ENCODE results near the gene MAZ. TPM values are rescaled to one million over a fixed set of nuclear protein-coding genes. Genes with fewer than 3 reads are reported as not detected.

The MAZ gene
- total RNA-seq, 1 experiment from 2014 or later, result 256 TPM

DNA sequence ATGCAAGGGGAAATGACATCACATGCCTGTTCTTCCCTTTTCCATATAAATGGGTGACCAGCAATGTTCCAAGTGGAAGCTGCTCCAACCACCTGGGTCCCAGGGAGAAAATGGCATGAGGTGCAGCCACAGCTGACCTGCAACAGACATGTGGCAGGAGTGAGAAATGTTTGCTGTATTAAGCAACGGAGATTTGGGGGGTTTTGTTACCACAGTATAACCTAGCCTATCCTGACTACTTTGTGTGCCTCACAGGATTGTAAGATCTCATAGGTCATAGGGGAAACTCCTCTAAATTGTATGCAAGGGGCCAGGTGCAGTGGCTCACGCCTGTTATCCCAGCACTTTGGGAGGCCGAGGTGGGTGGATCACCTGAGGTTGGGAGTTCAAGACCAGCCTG, 44.7 kb downstream of the MAZ start (continued):
- TF ChIP-seq, protein P1, sequence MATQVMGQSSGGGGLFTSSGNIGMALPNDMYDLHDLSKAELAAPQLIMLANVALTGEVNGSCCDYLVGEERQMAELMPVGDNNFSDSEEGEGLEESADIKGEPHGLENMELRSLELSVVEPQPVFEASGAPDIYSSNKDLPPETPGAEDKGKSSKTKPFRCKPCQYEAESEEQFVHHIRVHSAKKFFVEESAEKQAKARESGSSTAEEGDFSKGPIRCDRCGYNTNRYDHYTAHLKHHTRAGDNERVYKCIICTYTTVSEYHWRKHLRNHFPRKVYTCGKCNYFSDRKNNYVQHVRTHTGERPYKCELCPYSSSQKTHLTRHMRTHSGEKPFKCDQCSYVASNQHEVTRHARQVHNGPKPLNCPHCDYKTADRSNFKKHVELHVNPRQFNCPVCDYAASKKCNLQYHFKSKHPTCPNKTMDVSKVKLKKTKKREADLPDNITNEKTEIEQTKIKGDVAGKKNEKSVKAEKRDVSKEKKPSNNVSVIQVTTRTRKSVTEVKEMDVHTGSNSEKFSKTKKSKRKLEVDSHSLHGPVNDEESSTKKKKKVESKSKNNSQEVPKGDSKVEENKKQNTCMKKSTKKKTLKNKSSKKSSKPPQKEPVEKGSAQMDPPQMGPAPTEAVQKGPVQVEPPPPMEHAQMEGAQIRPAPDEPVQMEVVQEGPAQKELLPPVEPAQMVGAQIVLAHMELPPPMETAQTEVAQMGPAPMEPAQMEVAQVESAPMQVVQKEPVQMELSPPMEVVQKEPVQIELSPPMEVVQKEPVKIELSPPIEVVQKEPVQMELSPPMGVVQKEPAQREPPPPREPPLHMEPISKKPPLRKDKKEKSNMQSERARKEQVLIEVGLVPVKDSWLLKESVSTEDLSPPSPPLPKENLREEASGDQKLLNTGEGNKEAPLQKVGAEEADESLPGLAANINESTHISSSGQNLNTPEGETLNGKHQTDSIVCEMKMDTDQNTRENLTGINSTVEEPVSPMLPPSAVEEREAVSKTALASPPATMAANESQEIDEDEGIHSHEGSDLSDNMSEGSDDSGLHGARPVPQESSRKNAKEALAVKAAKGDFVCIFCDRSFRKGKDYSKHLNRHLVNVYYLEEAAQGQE (IDR thresholded peaks at IDR 0.05; ENCODE audit: low read depth), result no peak
- no peak for TF ChIP-seq POLR2A (IDR thresholded peaks at IDR 0.05; ENCODE audit: borderline replicate concordance, extremely low read depth, insufficient read depth, insufficient read length)

DNA sequence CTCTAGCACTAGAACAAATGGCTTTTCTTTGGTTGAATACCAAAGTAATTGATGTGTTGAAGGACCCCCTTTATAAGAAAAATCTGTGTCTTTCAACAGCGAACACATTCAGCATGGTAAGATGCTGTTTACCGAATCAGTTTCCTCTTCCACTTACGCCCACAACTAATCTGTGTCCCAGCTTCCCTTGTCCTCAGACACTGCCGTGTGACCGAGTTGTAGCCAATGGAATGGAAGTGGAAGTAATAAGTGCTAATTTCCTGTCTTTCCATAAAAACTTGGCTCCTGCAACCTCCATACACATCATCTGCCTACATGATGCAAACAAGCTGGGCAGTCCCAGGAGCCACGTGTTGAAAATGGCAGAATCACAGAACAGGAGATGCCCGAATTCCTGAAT, 46.3 kb downstream of the MAZ start:
- Histone ChIP-seq H4K20me1 (ENCODE audit: insufficient read depth) (no peaks in the 10 kb centered on the region), H3K27me3 (ENCODE audit: insufficient read depth, low read length) (no peaks in the 10 kb centered on the region), H2AFZ (ENCODE audit: low read depth, low read length, poor library complexity, severe bottlenecking) (no peak overlapping the region), H3K9ac (ENCODE audit: low read length) (no peak overlapping the region), H3K9me2 (ENCODE audit: insufficient read depth) (no peaks in the 10 kb centered on the region), H3K4me3 (replicated peaks in 1 of 2; ENCODE audit: low read depth in 1 of 2, low read length in 2 of 2) (no peak overlapping the region), H3K4me1 (ENCODE audit: control insufficient read depth in 1 of 2, insufficient read depth in 2 of 2, low read length in 2 of 2) (peaks cover 0 to 5% of the 10 kb centered on the region in 2 experiments; a peak in 3 of 4 replicates), H3K79me2 (ENCODE audit: insufficient read depth, low read length) (no peaks in the 10 kb centered on the region), H3K4me2 (ENCODE audit: low read length) (no peak overlapping the region), H3K27ac (ENCODE audit: low read depth, low read length) (no peak overlapping the region), H3K36me3 (ENCODE audit: control insufficient read depth in 1 of 2, insufficient read depth in 2 of 2, low read length in 2 of 2) (no peaks in the 10 kb centered on the region), H3K9me3 (ENCODE audit: control insufficient read depth in 1 of 2, insufficient read depth in 1 of 2, low read depth in 1 of 2, low read length in 2 of 2) (no peaks in the 10 kb centered on the region)
- BruUV-seq (replicated peaks), result no TSS peak
- ATAC-seq, result no peak
- ChIA-PET CTCF (no interaction called here), RAD21 (ENCODE audit: low non-redundant PET in 1 of 2, low total read pairs in 2 of 2, uncharacterized antibody in 2 of 2, unreplicated experiment in 2 of 2) (no interaction called here), POLR2A (no interaction called here)
- no peak for DNase-seq (ENCODE audit: low read depth, low spot score)
- TF ChIP-seq POLR2AphosphoS5 (IDR thresholded peaks at IDR 0.05; ENCODE audit: low read depth, low read length), result no peak
- no peak for TF ChIP-seq RAD21 (IDR thresholded peaks at IDR 0.05; ENCODE audit: low read depth)
- TF ChIP-seq JUND (IDR thresholded peaks at IDR 0.05), result no peak
- intact Hi-C loops (cut with micrococcal nuclease), result no loop called here
